Chondrocyte (in vitro differentiated cells): ENCODE measurements around the gene ZC3H6. TPM values are rescaled to one million over a fixed set of nuclear protein-coding genes. Genes with fewer than 3 reads are reported as not detected.
A peak's percentile ranks its signal among the peaks of the same experiment; 100 is the strongest.

ENCODE experiments used
- DNase-seq: peaks from one replicate; pipeline ENCODE4 v3.0.0; 2021; ENCODE audit warnings: mixed read lengths, low spot score
- H3K27ac Mint-ChIP-seq: one replicate; pipeline ENCODE4 v1.8.0; 2021; ENCODE audit warnings: mild to moderate bottlenecking, moderate library complexity, mixed read lengths; ENCODE audit not compliant: unreplicated experiment
- H3K27me3 Mint-ChIP-seq: 2 replicates; pipeline ENCODE4 v1.8.0; 2021; ENCODE audit warnings: low read depth, mixed read lengths
- H3K36me3 Mint-ChIP-seq: 2 replicates; pipeline ENCODE4 v1.8.0; 2021; ENCODE audit warnings: low read depth, mixed read lengths
- H3K4me1 Mint-ChIP-seq: 2 replicates; pipeline ENCODE4 v1.8.0; 2021; ENCODE audit warnings: low read depth, mild to moderate bottlenecking, mixed read lengths
- H3K4me3 Mint-ChIP-seq: one replicate; pipeline ENCODE4 v1.8.0; 2021; ENCODE audit warnings: mild to moderate bottlenecking, moderate library complexity, mixed read lengths; ENCODE audit not compliant: unreplicated experiment
- H3K9me3 Mint-ChIP-seq: 2 replicates; pipeline ENCODE4 v1.8.0; 2021; ENCODE audit warnings: low read depth, mixed read lengths
- CTCF ChIP-seq: fragments of 200-600 bp; sonication (generic); IDR thresholded peaks from 2 replicates; pipeline ENCODE4 v1.5.0; 2021; ENCODE audit warnings: antibody characterized with exemption, mild to moderate bottlenecking, moderate library complexity
- total RNA-seq: library from RNA; stranded (reverse); gene quantifications from 3 replicates; pipeline ENCODE4 v1.2.1, GENCODE V29; 2021

ZC3H6 gene
- total RNA-seq, 1 donor from 2014 or later, result 8.6 TPM

GRCh38 chr2:112322919-112323318, 47.5 kb downstream of the ZC3H6 start:
- Mint-ChIP-seq H3K4me3 (no peak overlapping the region), H3K36me3 (peaks cover 17% of the 10 kb centered on the region), H3K27me3 (no peaks in the 10 kb centered on the region), H3K4me1 (peaks cover 23% of the 10 kb centered on the region), H3K9me3 (peaks cover 11% of the 10 kb centered on the region), H3K27ac (peak overlapping the region; percentile 94)
- no peak for TF ChIP-seq CTCF
- no peak for DNase-seq

DNA sequence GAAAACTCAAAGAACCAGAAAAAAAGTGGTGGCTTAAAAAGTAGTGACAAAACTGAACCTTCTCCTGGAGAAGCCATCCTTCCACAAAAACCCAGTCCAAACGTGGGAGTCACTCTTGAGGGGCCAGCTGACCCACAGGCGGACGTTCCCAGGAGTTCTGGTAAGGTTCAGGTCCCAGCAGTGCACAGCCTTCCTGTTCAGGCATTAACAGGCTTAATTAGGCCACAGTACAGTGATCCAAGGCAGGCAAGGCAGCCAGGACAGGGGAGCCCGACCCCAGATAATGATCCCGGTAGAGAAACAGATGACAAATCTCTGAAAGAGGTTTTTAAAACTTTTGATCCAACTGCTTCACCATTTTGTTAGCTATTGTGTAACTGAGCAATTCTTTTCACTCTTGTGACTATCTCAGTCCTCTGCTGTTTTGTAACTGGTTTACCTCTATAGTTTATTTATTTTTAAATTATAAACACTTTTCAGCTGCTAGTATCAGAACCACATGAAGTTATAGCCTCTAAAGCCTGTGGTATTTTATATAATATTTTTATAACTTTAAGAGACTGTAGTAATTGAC, 56.8 kb downstream of the ZC3H6 start:
- H3K27me3 Mint-ChIP-seq, result no peaks in the 10 kb centered on the region
- DNase-seq, result no peak
- H3K36me3 Mint-ChIP-seq, result peaks cover 18% of the 10 kb centered on the region
- no peak overlapping the region for H3K27ac Mint-ChIP-seq
- H3K9me3 Mint-ChIP-seq, result peaks cover 6% of the 10 kb centered on the region
- no peak overlapping the region for H3K4me3 Mint-ChIP-seq
- H3K4me1 Mint-ChIP-seq, result no peaks in the 10 kb centered on the region
- no peak for TF ChIP-seq CTCF

- no peak for DNase-seq
- Mint-ChIP-seq H3K4me3 (no peak overlapping the region), H3K36me3 (peaks cover 6% of the 10 kb centered on the region), H3K27me3 (no peaks in the 10 kb centered on the region), H3K27ac (no peak overlapping the region), H3K4me1 (no peaks in the 10 kb centered on the region), H3K9me3 (no peaks in the 10 kb centered on the region)
- TF ChIP-seq CTCF, result no peak
These were observed 60.2 kb downstream of the ZC3H6 start for GRCh38 chr2:112335600-112335999.

DNA sequence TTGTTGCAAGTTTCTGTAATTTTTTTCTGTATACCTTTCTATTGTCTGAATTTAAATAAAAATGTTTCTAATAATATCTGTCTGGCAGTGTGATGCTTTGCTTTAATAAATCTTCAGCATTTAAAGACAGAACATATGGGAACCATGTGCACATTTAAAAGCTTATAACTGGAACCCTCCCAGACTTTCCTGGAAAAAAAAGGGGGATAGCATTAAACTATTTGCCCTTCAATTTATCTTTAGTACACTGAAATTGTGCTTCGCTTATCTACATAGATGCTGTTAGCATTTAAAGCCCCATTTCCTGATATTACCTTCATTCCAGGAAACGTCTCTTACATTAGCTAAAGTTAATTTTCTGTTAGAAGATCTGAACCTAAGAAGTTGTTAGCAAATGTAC, 64.6 kb downstream of the ZC3H6 start:
- Mint-ChIP-seq H3K4me3 (no peak overlapping the region), H3K27ac (no peak overlapping the region), H3K27me3 (no peaks in the 10 kb centered on the region), H3K4me1 (no peaks in the 10 kb centered on the region), H3K36me3 (no peaks in the 10 kb centered on the region), H3K9me3 (no peaks in the 10 kb centered on the region)
- TF ChIP-seq CTCF, result no peak
- DNase-seq, result no peak

DNA sequence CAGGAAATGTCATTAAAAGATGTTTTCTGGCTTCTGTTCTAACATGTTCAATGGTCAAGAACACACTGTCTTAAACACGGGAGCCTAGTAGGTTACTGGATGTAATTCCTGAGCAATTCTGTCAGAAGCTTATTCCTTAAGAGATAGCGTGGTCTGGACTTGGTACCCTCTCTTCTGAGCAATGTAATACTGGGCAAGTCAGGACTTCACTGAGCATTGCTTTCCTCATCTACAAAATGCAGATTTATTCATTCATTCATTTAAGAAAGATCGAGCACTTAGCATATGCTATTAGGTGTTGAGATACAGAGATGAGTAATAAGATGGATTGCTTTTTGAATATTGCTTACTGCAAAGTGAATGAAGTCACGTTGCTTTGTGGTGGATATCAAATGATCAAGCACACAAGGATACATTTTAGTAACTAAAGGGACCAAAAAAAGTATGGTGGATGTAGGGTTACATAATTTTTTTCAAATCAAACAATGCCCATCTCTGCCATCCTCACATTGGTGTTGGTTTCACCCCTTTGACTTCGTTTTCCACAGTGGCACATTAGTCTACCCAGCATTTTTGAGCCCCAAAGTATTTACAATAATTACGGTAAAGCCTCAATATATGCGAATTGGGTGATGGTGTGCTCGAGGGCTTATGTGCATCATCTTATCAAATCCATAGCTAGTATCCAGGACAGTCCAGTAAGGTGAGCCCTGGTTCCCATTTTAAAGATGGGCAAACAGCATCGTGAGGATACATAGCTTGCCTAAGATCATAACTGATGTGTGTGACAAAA, 65.3 kb downstream of the ZC3H6 start:
- no peaks in the 10 kb centered on the region for H3K27me3 Mint-ChIP-seq
- no peak overlapping the region for H3K27ac Mint-ChIP-seq
- H3K4me1 Mint-ChIP-seq, result no peaks in the 10 kb centered on the region
- no peak for DNase-seq
- H3K4me3 Mint-ChIP-seq, result no peak overlapping the region
- TF ChIP-seq CTCF, result no peak
- no peaks in the 10 kb centered on the region for H3K36me3 Mint-ChIP-seq
- H3K9me3 Mint-ChIP-seq, result no peaks in the 10 kb centered on the region
